NCI-H2196 treated with DMSO at 0.1 percent for 48 hours (cell line): Measurements from ENCODE around the gene SRF.
"Not testable (repeated sequence)": the region's sequence is repeated elsewhere in the genome, so short reads cannot be mapped to it uniquely, and the experiment has no call there.

Experiments used
- DNase-seq: peaks from one replicate; lab custom pipeline; 2025; ENCODE audit not compliant: unreplicated experiment; lab: John Stamatoyannopoulos, UW

Gene SRF

GRCh38 chr6:43170931-43171706 lies at the start of gene SRF:
TSS of gene SRF (plus strand) at chr6:43171269. CDS start at chr6:43171657, 388 bp downstream.
- peak; percentile 97 for DNase-seq

- DNase-seq = no peak
Measured at GRCh38 chr6:43122146-43122545, 48.9 kb upstream of the SRF start.

- no peak for DNase-seq
Measured at GRCh38 chr6:43123461-43124314, 47.4 kb upstream of the SRF start.

DNA sequence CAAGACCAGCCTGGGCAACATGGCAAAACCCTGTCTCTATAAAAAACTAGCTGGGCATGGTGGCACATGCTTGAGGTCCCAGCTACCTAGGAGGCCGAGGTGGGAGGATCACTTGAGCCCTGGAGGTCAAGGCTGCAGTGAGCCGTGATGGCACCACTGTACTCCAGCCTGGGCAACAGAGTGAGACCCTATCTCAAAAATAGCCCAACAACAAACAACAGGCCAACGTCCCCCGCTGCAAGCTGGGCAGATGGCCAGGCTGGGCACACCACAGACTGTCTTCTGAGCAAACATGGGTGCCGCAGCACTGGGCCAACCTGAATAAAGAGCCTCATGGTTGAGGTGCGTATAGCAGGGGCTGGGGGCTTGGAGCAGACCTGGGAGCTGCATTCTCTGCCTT lies 46.6 kb upstream of the SRF start:
- DNase-seq = no peak

DNA sequence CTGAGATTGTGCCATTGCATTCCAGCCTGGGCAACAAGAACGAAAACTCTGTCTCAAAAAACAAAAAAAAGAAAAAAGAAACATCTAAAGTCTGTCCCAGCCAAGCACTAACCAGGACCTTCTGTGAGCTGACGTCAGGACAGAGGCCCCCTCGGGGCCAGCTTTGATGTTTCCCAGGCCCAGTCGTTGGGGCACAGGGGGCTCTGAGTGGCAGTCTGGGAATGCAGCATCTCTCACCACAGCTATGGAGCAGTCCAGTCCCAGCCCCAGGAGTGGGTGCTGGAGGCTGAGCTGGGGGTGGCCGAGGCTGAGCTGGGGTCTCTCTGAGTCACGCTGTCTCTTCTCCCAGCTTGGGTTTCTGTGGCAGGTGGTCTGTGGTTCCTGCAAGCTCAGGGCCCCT lies 46.0 kb upstream of the SRF start:
- DNase-seq = no peak

DNA sequence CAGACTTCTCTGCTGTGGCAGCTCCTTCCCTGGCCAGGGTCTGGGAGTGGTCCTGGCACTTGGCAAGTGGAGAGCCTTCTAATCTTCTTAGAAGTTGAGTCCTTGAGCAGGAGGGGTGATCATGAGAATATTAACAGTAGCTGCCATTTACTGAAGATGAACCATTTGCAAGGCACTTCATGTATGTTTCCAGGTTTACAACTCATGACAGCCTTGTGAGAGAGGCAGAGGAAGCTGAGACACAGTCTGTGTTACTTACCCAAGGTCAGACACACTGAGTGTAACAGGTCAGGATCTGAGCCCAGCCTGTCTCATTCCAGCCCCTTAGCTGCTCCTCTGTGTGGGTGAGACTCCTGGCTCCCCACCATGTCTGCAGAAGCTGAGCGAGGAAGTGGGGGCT lies 45.5 kb upstream of the SRF start:
- DNase-seq = no peak

- DNase-seq = no peak
Measured at GRCh38 chr6:43127180-43127579, 43.9 kb upstream of the SRF start.

DNA sequence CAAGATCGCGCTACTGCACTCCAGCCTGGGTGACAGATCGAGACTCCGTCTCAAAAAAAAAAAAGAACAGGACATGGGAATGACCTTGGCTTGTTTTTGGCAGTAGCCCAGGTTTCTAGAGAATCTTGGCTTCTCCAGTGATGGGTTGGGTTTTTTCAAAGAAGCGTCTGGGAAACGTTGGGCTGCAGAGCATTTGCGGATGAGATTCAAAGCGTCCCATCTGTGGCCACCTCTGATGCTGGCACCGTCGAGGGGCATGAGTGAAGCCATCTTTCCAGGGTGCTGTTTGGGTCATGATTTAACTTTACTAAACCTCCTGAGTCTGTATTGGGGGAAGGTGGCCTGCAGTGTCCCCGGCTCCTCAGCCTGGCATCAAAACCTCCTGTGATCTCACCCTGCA lies 43.2 kb upstream of the SRF start:
- no peak for DNase-seq

DNA sequence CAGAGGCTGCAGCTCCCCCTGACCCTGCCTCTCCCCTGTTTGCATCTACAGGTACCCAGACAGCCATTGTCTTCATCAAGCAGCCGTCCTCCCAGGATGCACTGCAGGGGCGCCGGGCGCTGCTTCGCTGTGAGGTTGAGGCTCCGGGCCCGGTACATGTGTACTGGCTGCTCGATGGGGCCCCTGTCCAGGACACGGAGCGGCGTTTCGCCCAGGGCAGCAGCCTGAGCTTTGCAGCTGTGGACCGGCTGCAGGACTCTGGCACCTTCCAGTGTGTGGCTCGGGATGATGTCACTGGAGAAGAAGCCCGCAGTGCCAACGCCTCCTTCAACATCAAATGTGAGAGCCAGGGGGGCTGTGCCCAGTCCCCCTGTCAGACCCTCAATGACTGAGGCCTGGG lies 42.1 kb upstream of the SRF start:
- DNase-seq = no peak

GRCh38 chr6:43129434-43130194 lies 41.5 kb upstream of the SRF start:
- peak; percentile 7 for DNase-seq

- no peak for DNase-seq
Measured at GRCh38 chr6:43130429-43130828, 40.6 kb upstream of the SRF start.

- not testable (repeated sequence) for DNase-seq
Measured at GRCh38 chr6:43131379-43131778, 39.7 kb upstream of the SRF start.

- DNase-seq = no peak
Measured at GRCh38 chr6:43138267-43138666, 32.8 kb upstream of the SRF start.

DNA sequence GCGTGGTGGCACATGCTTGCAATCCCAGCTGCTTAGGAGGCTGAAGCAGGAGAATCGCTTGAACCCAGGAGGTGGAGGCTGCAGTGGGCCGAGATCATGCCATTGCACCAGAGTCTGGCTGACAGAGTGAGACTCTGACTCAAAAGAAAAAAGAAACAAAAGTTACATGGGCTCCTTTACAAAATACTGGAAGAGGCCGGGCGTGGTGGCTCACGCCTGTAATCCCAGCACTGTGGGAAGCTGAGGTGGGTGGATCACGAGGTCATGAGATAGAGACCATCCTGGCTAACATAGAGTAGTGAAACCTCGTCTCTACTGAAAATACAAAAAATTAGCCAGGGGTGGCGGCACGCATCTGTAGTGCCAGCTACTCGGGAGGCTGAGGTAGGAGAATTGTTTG lies 31.1 kb upstream of the SRF start:
- not testable (repeated sequence) for DNase-seq

- no peak for DNase-seq
Measured at GRCh38 chr6:43141644-43142043, 29.4 kb upstream of the SRF start.

DNA sequence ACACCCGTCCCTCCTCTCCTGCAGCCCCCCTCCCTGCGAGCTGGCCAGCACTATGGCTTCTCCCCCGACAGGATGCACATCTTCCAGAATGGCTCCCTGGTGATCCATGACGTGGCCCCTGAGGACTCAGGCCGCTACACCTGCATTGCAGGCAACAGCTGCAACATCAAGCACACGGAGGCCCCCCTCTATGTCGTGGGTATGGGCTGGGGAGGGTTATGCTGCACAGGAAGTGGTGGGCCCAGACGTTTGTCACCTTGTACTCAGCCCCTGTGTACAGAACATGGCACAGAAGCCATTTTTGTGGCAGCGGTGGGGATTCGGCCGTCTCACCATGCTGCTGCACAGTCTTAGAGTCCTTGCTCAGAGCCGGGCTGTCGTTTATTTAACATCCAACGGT lies 29.0 kb upstream of the SRF start:
- DNase-seq = no peak

GRCh38 chr6:43143235-43144128 lies 27.6 kb upstream of the SRF start:
- DNase-seq = peak; percentile 66

DNA sequence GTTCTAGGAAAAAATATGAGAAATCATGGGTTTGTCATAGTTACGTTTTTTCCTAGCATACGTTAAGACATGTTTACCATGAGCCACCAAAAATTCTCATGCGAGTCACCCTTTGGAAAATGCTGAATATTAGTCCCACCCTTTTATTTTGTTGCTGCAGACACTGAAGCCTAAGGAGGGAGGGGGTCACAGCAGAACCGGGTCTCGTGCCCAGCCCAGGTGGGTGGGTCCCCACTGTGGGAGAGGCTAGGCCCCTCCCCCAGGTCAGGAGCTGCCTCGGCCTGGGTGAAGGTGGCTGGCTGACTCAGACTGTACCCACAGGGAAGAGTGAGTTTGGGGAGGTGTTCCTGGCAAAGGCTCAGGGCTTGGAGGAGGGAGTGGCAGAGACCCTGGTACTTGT lies 26.2 kb upstream of the SRF start:
- DNase-seq = no peak

- no peak for DNase-seq
Measured at GRCh38 chr6:43146261-43146660, 24.8 kb upstream of the SRF start.
